ENCODE data around the gene ATP5F1E.

GRCh38 chr20:59033093-59033492, 958 bp upstream of the ATP5F1E start:
- TF ChIP-seq CTCF (IDR thresholded peaks at IDR 0.05) (no peak), POLR2A (IDR thresholded peaks at IDR 0.05) (no peak)

Data from transverse colon (tissue), 3 donors.